WTC11 (cell line): ENCODE results near the gene CAMKMT. TPM values are rescaled to one million over a fixed set of nuclear protein-coding genes. Genes with fewer than 3 reads are reported as not detected.

ENCODE experiments used
- ATAC-seq: fragments of 200-7000 bp; cut with Tn5 transposase; 2 replicates; pipeline ENCODE4 v1.10.0; 2021; ENCODE audit warnings: mild to moderate bottlenecking, moderate library complexity
- CTCF ChIA-PET: fragments of 300-600 bp; sonication (Branson Sonifier 250); formaldehyde crosslinking; loops from one replicate; lab custom pipeline; 2021; ENCODE audit warnings: antibody characterized with exemption; lab: Charles Lee
- POLR2A ChIA-PET: fragments of 350-600 bp; sonication (Branson Sonifier 250); formaldehyde crosslinking; loops from one replicate; lab custom pipeline; 2021; ENCODE audit warnings: antibody characterized with exemption; lab: Charles Lee
- DNase-seq: peaks from one replicate; pipeline ENCODE4 v3.0.0; 2021; ENCODE audit warnings: low spot score
- H3K27ac Mint-ChIP-seq: 2 replicates; pipeline ENCODE4 v1.8.0; 2021; ENCODE audit warnings: mixed read lengths
- H3K27me3 Mint-ChIP-seq: 2 replicates; pipeline ENCODE4 v1.8.0; 2021; ENCODE audit warnings: low read depth, mild to moderate bottlenecking, moderate library complexity, mixed read lengths
- H3K36me3 Mint-ChIP-seq: 2 replicates; pipeline ENCODE4 v1.8.0; 2021; ENCODE audit warnings: mixed read lengths
- H3K4me1 Mint-ChIP-seq: 2 replicates; pipeline ENCODE4 v1.8.0; 2022; ENCODE audit warnings: mixed read lengths
- H3K4me3 Mint-ChIP-seq: 2 replicates; pipeline ENCODE4 v1.8.0; 2021; ENCODE audit warnings: mild to moderate bottlenecking, moderate library complexity, mixed read lengths
- H3K9me3 Mint-ChIP-seq: 2 replicates; pipeline ENCODE4 v1.8.0; 2021; ENCODE audit warnings: mixed read lengths
- AFF4 ChIP-seq: sonication (generic); formaldehyde crosslinking; IDR thresholded peaks from 2 replicates; pipeline ENCODE4 v1.8.1; 2023; ENCODE audit warnings: mild to moderate bottlenecking, missing genetic modification reagents, borderline replicate concordance
- E2F1 ChIP-seq: sonication (generic); formaldehyde crosslinking; IDR thresholded peaks from 2 replicates; pipeline ENCODE4 v1.8.0; 2022; ENCODE audit warnings: mild to moderate bottlenecking, missing genetic modification reagents
- ESRRA ChIP-seq: sonication (generic); formaldehyde crosslinking; IDR thresholded peaks from 2 replicates; pipeline ENCODE4 v1.8.1; 2022; ENCODE audit warnings: mild to moderate bottlenecking, missing genetic modification reagents, borderline replicate concordance
- IRF2 ChIP-seq: sonication (generic); formaldehyde crosslinking; IDR thresholded peaks from 2 replicates; pipeline ENCODE4 v1.8.0; 2022; ENCODE audit warnings: low read depth, missing genetic modification reagents, borderline replicate concordance
- JUN ChIP-seq: sonication (generic); formaldehyde crosslinking; IDR thresholded peaks from 2 replicates; pipeline ENCODE4 v1.8.0; 2023; ENCODE audit warnings: mild to moderate bottlenecking, missing genetic modification reagents
- KAT7 ChIP-seq: sonication (generic); formaldehyde crosslinking; IDR thresholded peaks from 2 replicates; pipeline ENCODE4 v1.8.1; 2023; ENCODE audit warnings: missing genetic modification reagents, mild to moderate bottlenecking, borderline replicate concordance
- NFYB ChIP-seq: sonication (generic); formaldehyde crosslinking; conservative IDR thresholded peaks from 2 replicates; pipeline ENCODE4 v1.8.0; 2022; ENCODE audit warnings: low read depth, missing genetic modification reagents
- NR1H2 ChIP-seq: sonication (generic); formaldehyde crosslinking; IDR thresholded peaks from 2 replicates; pipeline ENCODE4 v1.9.0; 2021; ENCODE audit warnings: mild to moderate bottlenecking, moderate library complexity, missing genetic modification reagents
- NR3C1 ChIP-seq: sonication (generic); formaldehyde crosslinking; conservative IDR thresholded peaks from 2 replicates; pipeline ENCODE4 v1.8.1; 2023; ENCODE audit warnings: low read depth, mild to moderate bottlenecking, missing genetic modification reagents
- SMAD4 ChIP-seq: sonication (generic); formaldehyde crosslinking; IDR thresholded peaks from 2 replicates; pipeline ENCODE4 v1.8.0; 2022; ENCODE audit warnings: mild to moderate bottlenecking, missing genetic modification reagents
- SOX15 ChIP-seq: fragments of 250-450 bp; sonication (Bioruptor Pico); IDR thresholded peaks from 2 replicates; pipeline ENCODE4 v1.9.0; 2021; ENCODE audit warnings: mild to moderate bottlenecking
- TP53 ChIP-seq: sonication (generic); formaldehyde crosslinking; IDR thresholded peaks from 2 replicates; pipeline ENCODE4 v1.8.1; 2023; ENCODE audit warnings: mild to moderate bottlenecking, missing genetic modification reagents
- ZNF219 ChIP-seq: sonication (generic); formaldehyde crosslinking; IDR thresholded peaks from 2 replicates; pipeline ENCODE4 v1.8.0; 2023; ENCODE audit warnings: missing genetic modification reagents, mild to moderate bottlenecking, borderline replicate concordance
- ZNF232 ChIP-seq: sonication (generic); formaldehyde crosslinking; IDR thresholded peaks from 2 replicates; pipeline ENCODE4 v1.8.0; 2022; ENCODE audit warnings: mild to moderate bottlenecking, missing genetic modification reagents
- ZNF317 ChIP-seq: sonication (generic); formaldehyde crosslinking; IDR thresholded peaks from 2 replicates; pipeline ENCODE4 v1.8.1; 2023; ENCODE audit warnings: low read depth, mild to moderate bottlenecking, moderate library complexity, missing genetic modification reagents, borderline replicate concordance
- ZNF416 ChIP-seq: fragments of 250-450 bp; sonication (Bioruptor Pico); IDR thresholded peaks from 2 replicates; pipeline ENCODE4 v1.9.0; 2021; ENCODE audit warnings: mild to moderate bottlenecking, inconsistent platforms
- ZNF425 ChIP-seq: fragments of 250-450 bp; sonication (Bioruptor Pico); conservative IDR thresholded peaks from 2 replicates; pipeline ENCODE4 v1.9.0; 2021; ENCODE audit warnings: mild to moderate bottlenecking
- ZNF671 ChIP-seq: fragments of 250-450 bp; sonication (Bioruptor Pico); IDR thresholded peaks from 2 replicates; pipeline ENCODE4 v1.8.0; 2021; ENCODE audit warnings: mild to moderate bottlenecking
- total RNA-seq: library from RNA; stranded (reverse); gene quantifications from 3 replicates; pipeline ENCODE4 v1.2.3, GENCODE V29; 2021
- TF ChIP-seq, protein P1 (sequence below): sonication (generic); formaldehyde crosslinking; conservative IDR thresholded peaks from 2 replicates; pipeline ENCODE4 v1.8.1; 2022; ENCODE audit warnings: mild to moderate bottlenecking, missing genetic modification reagents
- TF ChIP-seq, protein P2 (sequence below): sonication (generic); formaldehyde crosslinking; IDR thresholded peaks from 2 replicates; pipeline ENCODE4 v1.8.1; 2023; ENCODE audit warnings: mild to moderate bottlenecking, missing genetic modification reagents, moderate library complexity
- TF ChIP-seq, protein P3 (sequence below): sonication (generic); formaldehyde crosslinking; IDR thresholded peaks from 2 replicates; pipeline ENCODE4 v1.8.1; 2022; ENCODE audit warnings: low read depth, missing genetic modification reagents, borderline replicate concordance
- TF ChIP-seq, protein P4 (sequence below): fragments of 250-450 bp; sonication (Bioruptor Pico); IDR thresholded peaks from 2 replicates; pipeline ENCODE4 v1.9.0; 2021; ENCODE audit warnings: moderate library complexity, mild to moderate bottlenecking, inconsistent platforms, borderline replicate concordance
- TF ChIP-seq, protein P5 (sequence below): sonication (generic); formaldehyde crosslinking; IDR thresholded peaks from 2 replicates; pipeline ENCODE4 v1.8.1; 2022; ENCODE audit warnings: missing genetic modification reagents, borderline replicate concordance

The CAMKMT gene
- total RNA-seq, 1 experiment from 2014 or later = 20.6 TPM

GRCh38 chr2:44495035-44495434 is 133.3 kb downstream of the CAMKMT start:
- no peaks in the 10 kb centered on the region for H3K9me3 Mint-ChIP-seq

DNA sequence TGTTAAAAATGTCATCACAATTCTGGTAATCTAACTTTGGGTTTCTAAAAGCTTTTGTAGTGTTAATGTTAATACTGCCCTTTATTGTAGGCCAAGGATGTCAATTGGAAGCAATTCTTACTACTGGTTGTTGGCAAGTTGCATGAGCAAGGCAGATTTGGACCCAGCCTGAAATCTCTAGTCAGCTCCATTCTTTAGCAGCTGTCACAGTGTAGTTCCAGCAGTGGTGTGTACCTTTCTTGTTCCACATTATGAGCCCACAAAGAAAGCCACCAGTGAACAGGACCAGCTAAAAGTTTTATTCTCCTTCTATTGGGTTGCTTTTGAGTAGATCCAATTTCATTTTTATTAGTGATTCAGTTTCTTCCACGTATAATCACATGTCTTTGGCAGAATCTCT is 133.8 kb downstream of the CAMKMT start:
- no peak for DNase-seq
- CTCF ChIA-PET = interaction anchor here (0.8 to 2.1 kb wide), 2 partner anchors 16 to 18 kb away, joined by 3 to 6 read pairs; no protein-coding TSS in a partner anchor
- no peaks in the 10 kb centered on the region for H3K9me3 Mint-ChIP-seq
- POLR2A ChIA-PET = no interaction called here
- peaks cover 22% of the 10 kb centered on the region for H3K4me1 Mint-ChIP-seq
- no peak overlapping the region for H3K4me3 Mint-ChIP-seq
- no peak for ATAC-seq
- no peaks in the 10 kb centered on the region for H3K36me3 Mint-ChIP-seq
- no peaks in the 10 kb centered on the region for H3K27me3 Mint-ChIP-seq
- H3K27ac Mint-ChIP-seq = no peak overlapping the region; the same call in 1 of the 2 replicates
- TF ChIP-seq, protein P1, sequence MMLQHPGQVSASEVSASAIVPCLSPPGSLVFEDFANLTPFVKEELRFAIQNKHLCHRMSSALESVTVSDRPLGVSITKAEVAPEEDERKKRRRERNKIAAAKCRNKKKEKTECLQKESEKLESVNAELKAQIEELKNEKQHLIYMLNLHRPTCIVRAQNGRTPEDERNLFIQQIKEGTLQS = no peak
- TF ChIP-seq ZNF232 (CRISPR knock-in tag) = no peak
- TF ChIP-seq ZNF317 (CRISPR knock-in tag) = no peak
- no peak for TF ChIP-seq NFYB (CRISPR knock-in tag)
- TF ChIP-seq SMAD4 (CRISPR knock-in tag) = no peak
- no peak for TF ChIP-seq SOX15
- no peak for TF ChIP-seq JUN (CRISPR knock-in tag)
- TF ChIP-seq ZNF671 = no peak
- no peak for TF ChIP-seq AFF4
- TF ChIP-seq, protein P2, sequence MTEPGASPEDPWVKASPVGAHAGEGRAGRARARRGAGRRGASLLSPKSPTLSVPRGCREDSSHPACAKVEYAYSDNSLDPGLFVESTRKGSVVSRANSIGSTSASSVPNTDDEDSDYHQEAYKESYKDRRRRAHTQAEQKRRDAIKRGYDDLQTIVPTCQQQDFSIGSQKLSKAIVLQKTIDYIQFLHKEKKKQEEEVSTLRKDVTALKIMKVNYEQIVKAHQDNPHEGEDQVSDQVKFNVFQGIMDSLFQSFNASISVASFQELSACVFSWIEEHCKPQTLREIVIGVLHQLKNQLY = no peak

More at GRCh38 chr2:44495035-44495434, 133.3 kb downstream of the CAMKMT start:
- no peak for DNase-seq
- CTCF ChIA-PET = interaction anchor here (0.8 to 2.1 kb wide), 2 partner anchors 16 to 17 kb away, joined by 3 to 6 read pairs; no protein-coding TSS in a partner anchor
- Mint-ChIP-seq H3K27me3 (no peaks in the 10 kb centered on the region), H3K27ac (no peak overlapping the region), H3K4me3 (no peak overlapping the region)
- ATAC-seq = no peak
- TF ChIP-seq, protein P3, sequence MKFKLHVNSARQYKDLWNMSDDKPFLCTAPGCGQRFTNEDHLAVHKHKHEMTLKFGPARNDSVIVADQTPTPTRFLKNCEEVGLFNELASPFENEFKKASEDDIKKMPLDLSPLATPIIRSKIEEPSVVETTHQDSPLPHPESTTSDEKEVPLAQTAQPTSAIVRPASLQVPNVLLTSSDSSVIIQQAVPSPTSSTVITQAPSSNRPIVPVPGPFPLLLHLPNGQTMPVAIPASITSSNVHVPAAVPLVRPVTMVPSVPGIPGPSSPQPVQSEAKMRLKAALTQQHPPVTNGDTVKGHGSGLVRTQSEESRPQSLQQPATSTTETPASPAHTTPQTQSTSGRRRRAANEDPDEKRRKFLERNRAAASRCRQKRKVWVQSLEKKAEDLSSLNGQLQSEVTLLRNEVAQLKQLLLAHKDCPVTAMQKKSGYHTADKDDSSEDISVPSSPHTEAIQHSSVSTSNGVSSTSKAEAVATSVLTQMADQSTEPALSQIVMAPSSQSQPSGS (CRISPR knock-in tag) = no peak
- TF ChIP-seq NR1H2 (no peak), ZNF416 (CRISPR knock-in tag) (no peak), ZNF219 (CRISPR knock-in tag) (no peak), ZNF425 (CRISPR knock-in tag) (no peak), NR3C1 (CRISPR knock-in tag) (no peak), E2F1 (no peak), IRF2 (no peak), TP53 (CRISPR knock-in tag) (no peak), ESRRA (CRISPR knock-in tag) (no peak), KAT7 (CRISPR knock-in tag) (no peak)
- TF ChIP-seq, protein P4, sequence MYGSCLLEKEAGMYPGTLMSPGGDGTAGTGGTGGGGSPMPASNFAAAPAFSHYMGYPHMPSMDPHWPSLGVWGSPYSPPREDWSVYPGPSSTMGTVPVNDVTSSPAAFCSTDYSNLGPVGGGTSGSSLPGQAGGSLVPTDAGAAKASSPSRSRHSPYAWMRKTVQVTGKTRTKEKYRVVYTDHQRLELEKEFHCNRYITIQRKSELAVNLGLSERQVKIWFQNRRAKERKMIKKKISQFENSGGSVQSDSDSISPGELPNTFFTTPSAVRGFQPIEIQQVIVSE = no peak
- TF ChIP-seq, protein P5, sequence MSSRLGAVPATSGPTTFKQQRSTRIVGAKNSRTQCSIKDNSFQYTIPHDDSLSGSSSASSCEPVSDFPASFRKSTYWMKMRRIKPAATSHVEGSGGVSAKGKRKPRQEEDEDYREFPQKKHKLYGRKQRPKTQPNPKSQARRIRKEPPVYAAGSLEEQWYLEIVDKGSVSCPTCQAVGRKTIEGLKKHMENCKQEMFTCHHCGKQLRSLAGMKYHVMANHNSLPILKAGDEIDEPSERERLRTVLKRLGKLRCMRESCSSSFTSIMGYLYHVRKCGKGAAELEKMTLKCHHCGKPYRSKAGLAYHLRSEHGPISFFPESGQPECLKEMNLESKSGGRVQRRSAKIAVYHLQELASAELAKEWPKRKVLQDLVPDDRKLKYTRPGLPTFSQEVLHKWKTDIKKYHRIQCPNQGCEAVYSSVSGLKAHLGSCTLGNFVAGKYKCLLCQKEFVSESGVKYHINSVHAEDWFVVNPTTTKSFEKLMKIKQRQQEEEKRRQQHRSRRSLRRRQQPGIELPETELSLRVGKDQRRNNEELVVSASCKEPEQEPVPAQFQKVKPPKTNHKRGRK = no peak
- TF ChIP-seq, all 79 proteins: peak for 0
- no peaks in the 10 kb centered on the region for H3K36me3 Mint-ChIP-seq
- POLR2A ChIA-PET = interaction anchor here (0.6 kb wide), 1 partner anchor 115 kb away, joined by 4 read pairs; no protein-coding TSS in a partner anchor
- peaks cover 22% of the 10 kb centered on the region for H3K4me1 Mint-ChIP-seq
